AG09309 (cell line): ENCODE measurements around the gene GRK2.

Experiments
- DNase-seq: peaks from one replicate; pipeline ENCODE4 v3.0.0-alpha.2; 2010; ENCODE audit warnings: low read depth
- H3K4me3 ChIP-seq: 2 replicates; pipeline ENCODE4 v1.5.1; 2011; ENCODE audit warnings: mild to moderate bottlenecking, low read depth, low read length, moderate library complexity; ENCODE audit not compliant: control insufficient read depth
- TF ChIP-seq, protein P1 (sequence below): IDR thresholded peaks from 2 replicates; pipeline ENCODE4 v1.5.1; 2011; ENCODE audit warnings: mild to moderate bottlenecking, low read depth, low read length, inconsistent platforms; ENCODE audit not compliant: insufficient read depth, control insufficient read depth; ENCODE audit errors: missing control alignments

Gene GRK2

DNA sequence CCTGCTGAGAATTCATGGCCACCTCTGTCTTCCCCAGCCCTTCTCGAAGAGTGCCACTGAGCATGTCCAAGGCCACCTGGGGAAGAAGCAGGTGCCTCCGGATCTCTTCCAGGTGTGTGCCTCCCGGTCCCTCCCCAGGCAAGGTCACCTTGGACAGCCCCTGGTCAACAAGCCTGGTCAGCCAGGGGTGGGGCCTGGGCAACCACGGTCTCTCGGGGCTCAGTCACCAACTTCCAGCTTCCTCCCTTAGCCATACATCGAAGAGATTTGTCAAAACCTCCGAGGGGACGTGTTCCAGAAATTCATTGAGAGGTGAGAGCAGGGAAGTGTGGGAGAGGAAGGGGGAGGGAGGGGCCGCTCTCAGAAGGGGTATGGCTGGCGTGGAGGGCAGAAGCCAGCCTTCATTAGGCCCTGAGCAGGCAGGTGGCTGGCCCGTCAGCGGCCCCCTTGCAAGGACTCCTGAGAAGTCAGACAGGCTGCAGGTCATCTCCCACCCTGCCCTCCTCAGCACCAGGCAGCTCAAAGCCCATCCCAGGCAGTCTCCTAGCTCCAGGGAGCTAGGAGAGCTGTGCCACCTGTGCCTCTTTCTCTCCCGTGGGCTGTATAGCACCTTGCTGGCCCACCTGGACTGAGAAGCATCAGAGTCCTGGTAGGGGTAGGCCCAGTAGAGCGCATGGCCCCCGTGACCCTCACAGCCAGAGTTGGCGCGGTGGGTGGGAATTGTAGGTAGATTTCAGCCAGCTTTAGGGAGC lies 13.5 kb downstream of the GRK2 start:
- DNase-seq, result no peak
- H3K4me3 ChIP-seq, result no peak overlapping the region
- TF ChIP-seq, protein P1, sequence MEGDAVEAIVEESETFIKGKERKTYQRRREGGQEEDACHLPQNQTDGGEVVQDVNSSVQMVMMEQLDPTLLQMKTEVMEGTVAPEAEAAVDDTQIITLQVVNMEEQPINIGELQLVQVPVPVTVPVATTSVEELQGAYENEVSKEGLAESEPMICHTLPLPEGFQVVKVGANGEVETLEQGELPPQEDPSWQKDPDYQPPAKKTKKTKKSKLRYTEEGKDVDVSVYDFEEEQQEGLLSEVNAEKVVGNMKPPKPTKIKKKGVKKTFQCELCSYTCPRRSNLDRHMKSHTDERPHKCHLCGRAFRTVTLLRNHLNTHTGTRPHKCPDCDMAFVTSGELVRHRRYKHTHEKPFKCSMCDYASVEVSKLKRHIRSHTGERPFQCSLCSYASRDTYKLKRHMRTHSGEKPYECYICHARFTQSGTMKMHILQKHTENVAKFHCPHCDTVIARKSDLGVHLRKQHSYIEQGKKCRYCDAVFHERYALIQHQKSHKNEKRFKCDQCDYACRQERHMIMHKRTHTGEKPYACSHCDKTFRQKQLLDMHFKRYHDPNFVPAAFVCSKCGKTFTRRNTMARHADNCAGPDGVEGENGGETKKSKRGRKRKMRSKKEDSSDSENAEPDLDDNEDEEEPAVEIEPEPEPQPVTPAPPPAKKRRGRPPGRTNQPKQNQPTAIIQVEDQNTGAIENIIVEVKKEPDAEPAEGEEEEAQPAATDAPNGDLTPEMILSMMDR, result no peak

DNA sequence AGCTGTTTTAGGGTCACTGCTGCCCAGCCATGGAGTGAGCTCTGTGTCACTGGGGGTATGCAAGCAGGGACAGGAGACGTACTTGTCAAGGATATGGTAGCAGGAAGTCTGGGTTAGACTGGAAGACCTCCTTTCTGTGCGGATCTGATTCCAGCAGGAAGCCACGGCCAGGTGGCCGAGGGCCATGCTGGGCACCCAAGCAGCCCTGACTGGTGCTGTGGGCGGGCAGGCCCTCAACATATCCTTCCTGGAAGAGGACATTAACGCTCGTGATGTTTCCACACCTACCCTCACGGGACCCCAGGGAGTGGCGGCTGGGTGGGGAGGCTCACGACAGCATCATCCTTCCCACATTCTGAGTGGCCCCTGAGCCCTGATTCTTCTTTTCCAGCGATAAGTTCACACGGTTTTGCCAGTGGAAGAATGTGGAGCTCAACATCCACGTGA lies 14.1 kb downstream of the GRK2 start:
- no peak overlapping the region for H3K4me3 ChIP-seq
- TF ChIP-seq, protein P1, result no peak
- DNase-seq, result no peak

DNA sequence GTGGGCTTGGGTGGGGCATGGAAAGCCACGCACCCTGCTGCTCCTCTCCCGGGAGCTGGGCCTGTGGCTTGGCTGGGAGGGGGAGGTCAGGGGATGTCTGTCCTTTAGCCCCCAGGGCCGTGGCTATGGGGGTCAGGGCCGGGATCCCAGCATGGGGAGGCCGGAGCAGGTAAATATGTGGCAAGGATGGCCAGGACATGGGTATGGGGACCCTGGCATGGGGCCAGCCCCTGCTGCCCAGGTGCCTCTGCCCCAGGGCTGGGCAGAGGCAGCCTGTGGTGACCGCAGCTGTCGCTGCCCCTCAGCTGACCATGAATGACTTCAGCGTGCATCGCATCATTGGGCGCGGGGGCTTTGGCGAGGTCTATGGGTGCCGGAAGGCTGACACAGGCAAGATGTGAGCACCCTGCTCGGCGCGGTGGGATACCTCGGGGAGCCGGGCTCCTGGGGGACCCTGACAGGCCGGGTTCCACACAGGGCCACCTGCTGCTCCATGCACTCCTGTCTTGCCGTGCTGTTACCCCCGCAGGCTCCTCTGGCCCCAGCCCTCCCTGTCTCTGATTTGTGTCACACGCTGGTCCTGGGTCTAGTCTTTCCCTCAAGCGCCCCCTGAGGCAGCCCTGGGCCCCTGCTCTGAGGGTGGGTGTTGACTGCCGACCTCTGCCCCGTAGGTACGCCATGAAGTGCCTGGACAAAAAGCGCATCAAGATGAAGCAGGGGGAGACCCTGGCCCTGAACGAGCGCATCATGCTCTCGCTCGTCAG lies 14.7 kb downstream of the GRK2 start:
- TF ChIP-seq, protein P1, result no peak
- no peak overlapping the region for H3K4me3 ChIP-seq
- DNase-seq, result no peak

DNA sequence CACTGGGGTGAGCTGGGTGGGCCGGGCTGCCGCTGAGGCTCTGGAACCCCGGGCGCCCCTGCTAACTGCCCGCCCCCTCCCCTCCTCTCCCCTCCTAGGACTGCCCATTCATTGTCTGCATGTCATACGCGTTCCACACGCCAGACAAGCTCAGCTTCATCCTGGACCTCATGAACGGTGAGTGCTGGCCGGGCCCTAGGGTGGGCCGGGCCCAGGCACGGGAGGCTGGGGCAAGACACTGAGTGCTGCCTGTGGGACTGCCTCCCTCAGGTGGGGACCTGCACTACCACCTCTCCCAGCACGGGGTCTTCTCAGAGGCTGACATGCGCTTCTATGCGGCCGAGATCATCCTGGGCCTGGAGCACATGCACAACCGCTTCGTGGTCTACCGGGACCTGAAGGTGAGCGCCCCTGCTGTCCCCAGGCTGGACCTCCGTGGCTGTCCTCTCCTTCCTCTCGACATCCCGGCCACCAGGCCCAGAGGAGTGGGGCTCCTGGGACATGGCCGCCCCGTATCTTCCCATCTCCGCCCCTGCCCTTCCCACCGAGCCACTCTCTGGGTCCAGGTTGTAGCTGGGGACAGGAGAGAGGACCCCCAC lies 15.4 kb downstream of the GRK2 start:
- TF ChIP-seq, protein P1, result no peak
- no peak for DNase-seq
- no peak overlapping the region for H3K4me3 ChIP-seq

DNA sequence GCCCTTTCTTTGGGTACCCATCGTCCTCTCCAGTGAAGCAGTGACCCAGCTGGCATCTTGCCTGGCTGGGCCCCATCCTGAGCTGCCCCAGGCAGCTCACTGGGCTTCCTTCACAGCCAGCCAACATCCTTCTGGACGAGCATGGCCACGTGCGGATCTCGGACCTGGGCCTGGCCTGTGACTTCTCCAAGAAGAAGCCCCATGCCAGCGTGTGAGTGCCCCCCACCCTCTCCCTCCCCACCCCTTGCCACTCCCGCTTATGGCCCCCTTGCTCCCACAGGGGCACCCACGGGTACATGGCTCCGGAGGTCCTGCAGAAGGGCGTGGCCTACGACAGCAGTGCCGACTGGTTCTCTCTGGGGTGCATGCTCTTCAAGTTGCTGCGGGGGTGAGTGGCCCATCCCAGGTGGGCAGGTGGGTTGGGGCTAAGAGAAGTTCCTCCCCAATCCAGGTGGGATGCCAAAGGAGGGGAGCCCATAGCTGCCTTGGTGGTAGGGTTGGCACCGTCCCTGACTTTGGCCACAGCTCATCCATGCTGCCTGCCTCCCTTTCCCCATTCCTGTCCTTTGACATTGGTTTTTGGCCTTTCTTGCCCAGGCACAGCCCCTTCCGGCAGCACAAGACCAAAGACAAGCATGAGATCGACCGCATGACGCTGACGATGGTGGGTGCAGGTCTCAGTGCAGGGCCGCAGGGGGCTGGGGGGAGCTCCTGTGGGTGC lies 16.0 kb downstream of the GRK2 start:
- TF ChIP-seq, protein P1, result no peak
- no peak overlapping the region for H3K4me3 ChIP-seq

DNA sequence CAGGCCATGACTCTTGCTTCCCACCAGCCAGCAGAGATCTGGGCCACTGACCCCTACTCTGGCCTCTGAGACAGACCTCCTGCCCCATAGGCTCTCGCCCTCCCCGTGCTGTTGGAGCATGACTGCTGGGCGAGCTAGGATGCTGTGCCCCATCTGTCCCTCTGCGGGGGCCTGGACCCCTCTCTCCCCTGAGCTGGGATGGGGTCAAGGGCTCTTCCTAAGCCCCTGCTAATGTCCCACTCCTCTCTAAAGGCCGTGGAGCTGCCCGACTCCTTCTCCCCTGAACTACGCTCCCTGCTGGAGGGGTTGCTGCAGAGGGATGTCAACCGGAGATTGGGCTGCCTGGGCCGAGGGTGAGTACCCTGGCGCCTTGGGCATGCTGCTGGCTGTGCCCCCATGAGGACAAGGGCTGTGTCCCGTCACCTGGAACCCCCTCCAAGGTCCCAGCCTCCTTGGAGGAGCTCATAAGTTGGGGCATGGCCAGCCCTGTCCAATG lies 16.7 kb downstream of the GRK2 start:
- DNase-seq, result no peak
- TF ChIP-seq, protein P1, result no peak
- no peak overlapping the region for H3K4me3 ChIP-seq

More for the DNA sequence above, 16.0 kb downstream of the GRK2 start:
- DNase-seq, result no peak
